GM23248 (cell line): Measurements from ENCODE around the gene SPANXB1. TPM values are rescaled to one million over a fixed set of nuclear protein-coding genes. Genes with fewer than 3 reads are reported as not detected.
"Not testable (repeated sequence)": the region's sequence is repeated elsewhere in the genome, so short reads cannot be mapped to it uniquely, and the experiment has no call there.

Experiments
- DNase-seq: peaks from one replicate; pipeline ENCODE4 v3.0.0-alpha.2; 2015
- H2AFZ ChIP-seq: fragments of 200-600 bp; sonication (generic); 2 replicates; pipeline ENCODE4 v1.6.1; 2016; ENCODE audit warnings: antibody characterized with exemption
- H3F3A ChIP-seq: fragments of 200-600 bp; sonication (generic); 2 replicates; pipeline ENCODE4 v1.6.1; 2016; ENCODE audit warnings: mild to moderate bottlenecking, antibody characterized with exemption, mixed run types; ENCODE audit not compliant: insufficient read depth
- H3K27ac ChIP-seq: fragments of 200-600 bp; sonication (generic); 2 replicates; pipeline ENCODE4 v1.5.1; 2016; ENCODE audit warnings: mild to moderate bottlenecking
- H3K27me3 ChIP-seq: fragments of 200-600 bp; sonication (generic); replicated peaks from 2 replicates; pipeline ENCODE4 v1.6.1; 2016; ENCODE audit warnings: mild to moderate bottlenecking; ENCODE audit not compliant: insufficient read depth
- H3K36me3 ChIP-seq: fragments of 200-600 bp; sonication (generic); 2 replicates; pipeline ENCODE4 v1.6.1; 2016; ENCODE audit warnings: low read depth, mild to moderate bottlenecking
- H3K4me1 ChIP-seq: fragments of 200-600 bp; sonication (generic); 2 replicates; pipeline ENCODE4 v1.6.1; 2016; ENCODE audit warnings: mild to moderate bottlenecking; ENCODE audit not compliant: insufficient read depth
- H3K4me2 ChIP-seq: fragments of 200-600 bp; sonication (generic); one replicate; pipeline ENCODE4 v1.6.1; 2016; ENCODE audit warnings: mild to moderate bottlenecking; ENCODE audit not compliant: unreplicated experiment
- H3K4me3 ChIP-seq: fragments of 200-600 bp; sonication (generic); 2 replicates; pipeline ENCODE4 v1.5.1; 2016; ENCODE audit warnings: mild to moderate bottlenecking
- H3K79me2 ChIP-seq: fragments of 200-600 bp; sonication (generic); 2 replicates; pipeline ENCODE4 v1.6.1; 2016; ENCODE audit warnings: mild to moderate bottlenecking; ENCODE audit not compliant: insufficient read depth
- H3K9ac ChIP-seq: fragments of 200-600 bp; sonication (generic); 2 replicates; pipeline ENCODE4 v1.6.1; 2016; ENCODE audit warnings: mild to moderate bottlenecking
- H3K9me2 ChIP-seq: fragments of 200-600 bp; sonication (generic); 2 replicates; pipeline ENCODE4 v1.6.1; 2016; ENCODE audit warnings: mixed run types, mild to moderate bottlenecking, moderate library complexity; ENCODE audit not compliant: insufficient read depth
- H3K9me3 ChIP-seq: fragments of 200-600 bp; sonication (generic); one replicate; pipeline ENCODE4 v1.6.1; 2017; ENCODE audit warnings: low read depth
- H4K20me1 ChIP-seq: fragments of 200-600 bp; sonication (generic); 2 replicates; pipeline ENCODE4 v1.6.0; 2016; ENCODE audit not compliant: insufficient read depth
- EZH2 ChIP-seq: fragments of 200-600 bp; sonication (generic); IDR thresholded peaks from 2 replicates; pipeline ENCODE4 v1.6.1; 2018; ENCODE audit warnings: antibody characterized with exemption, mild to moderate bottlenecking; ENCODE audit not compliant: insufficient read depth, poor library complexity, severe bottlenecking
- EZH2phosphoT487 ChIP-seq: fragments of 200-600 bp; sonication (generic); IDR thresholded peaks from 2 replicates; pipeline ENCODE4 v1.6.1; 2018; ENCODE audit warnings: antibody characterized with exemption, moderate library complexity, mild to moderate bottlenecking, low read depth; ENCODE audit not compliant: insufficient read depth
- WGBS, 2 experiments: methylation state at CpG; one replicate each; pipeline ENCODE4 v1.1.6; 2015 to 2017; ENCODE audit warnings: low lambda C conversion rate in 2 of 2, low coverage in 1 of 2; ENCODE audit errors: missing lambda C conversion rate in 2 of 2; 5-methylcytosine and 5-hydroxymethylcytosine counted together
- in situ Hi-C: fragments of 300-500 bp; cut with MboI; formaldehyde crosslinking; loops from 2 replicates; pipeline ENCODE4 v1.15.0; 2020
- polyA plus RNA-seq: library from polyadenylated mRNA; unstranded; fragments of >200 nt; fragmentation: Nextera tagmentation; extraction: Ambion mirVana; gene quantifications from 2 replicates; pipeline ENCODE4 v1.2.1, GENCODE V29; 2016
- total RNA-seq: library from RNA; depleted of rRNA; stranded (reverse); fragments of >200 nt; shearing (Covaris generic); gene quantifications from 2 replicates; pipeline ENCODE4 v1.2.3, GENCODE V29; 2014; rRNA removed

The SPANXB1 gene, protein sequence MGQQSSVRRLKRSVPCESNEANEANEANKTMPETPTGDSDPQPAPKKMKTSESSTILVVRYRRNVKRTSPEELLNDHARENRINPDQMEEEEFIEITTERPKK
- not detected in 2 replicates for total RNA-seq
- polyA plus RNA-seq, result not detected in 2 replicates

GRCh38 chrX:141002568-141002967 is at the start of gene SPANXB1:
TSS of gene SPANXB1 (plus strand) at chrX:141002594. CDS start at chrX:141002694, 100 bp downstream.
- H3F3A ChIP-seq, H3K9me2 ChIP-seq, H2AFZ ChIP-seq, H3K27ac ChIP-seq, H3K79me2 ChIP-seq, H3K36me3 ChIP-seq, DNase-seq, H3K4me3 ChIP-seq, H3K27me3 ChIP-seq, H3K4me1 ChIP-seq, H3K9ac ChIP-seq, in situ Hi-C loops, H3K9me3 ChIP-seq, H3K4me2 ChIP-seq, H4K20me1 ChIP-seq: not testable (repeated sequence)
- 43 to 53% methylated on average over 9 to 13 of the region's 13 CpGs for WGBS, 2 experiments

GRCh38 chrX:140967036-140967435 is 35.4 kb upstream of the SPANXB1 start:
- Histone ChIP-seq H2AFZ (no peak overlapping the region), H3K79me2 (no peaks in the 10 kb centered on the region), H3K27me3 (no peaks in the 10 kb centered on the region), H3K27ac (no peak overlapping the region), H3K9me3 (no peaks in the 10 kb centered on the region), H4K20me1 (no peaks in the 10 kb centered on the region), H3K4me1 (no peaks in the 10 kb centered on the region), H3K4me2 (no peak overlapping the region), H3F3A (no peaks in the 10 kb centered on the region), H3K9me2 (no peaks in the 10 kb centered on the region), H3K4me3 (no peak overlapping the region), H3K36me3 (no peaks in the 10 kb centered on the region), H3K9ac (no peak overlapping the region)
- in situ Hi-C loops, result no loop called here
- DNase-seq, result no peak
- 34 to 41% methylated on average over 3 of the region's 3 CpGs for WGBS, 2 experiments
- TF ChIP-seq EZH2 (no peak), EZH2phosphoT487 (no peak)

GRCh38 chrX:140971099-140971795 is 31.1 kb upstream of the SPANXB1 start:
- 7 to 9% methylated on average over 3 to 4 of the region's 4 CpGs for WGBS, 2 experiments
- no peaks in the 10 kb centered on the region for H3K79me2 ChIP-seq
- no peak overlapping the region for H3K9ac ChIP-seq
- H2AFZ ChIP-seq, result no peak overlapping the region
- in situ Hi-C loops, result no loop called here
- no peak for DNase-seq
- H3K4me1 ChIP-seq, result no peaks in the 10 kb centered on the region
- H3K27me3 ChIP-seq, result no peaks in the 10 kb centered on the region
- H4K20me1 ChIP-seq, result no peaks in the 10 kb centered on the region
- no peaks in the 10 kb centered on the region for H3F3A ChIP-seq
- TF ChIP-seq EZH2 (no peak), EZH2phosphoT487 (no peak)
- H3K9me3 ChIP-seq, result no peaks in the 10 kb centered on the region
- no peaks in the 10 kb centered on the region for H3K36me3 ChIP-seq
- H3K4me3 ChIP-seq, result no peak overlapping the region
- H3K4me2 ChIP-seq, result no peak overlapping the region
- H3K27ac ChIP-seq, result no peak overlapping the region
- H3K9me2 ChIP-seq, result no peaks in the 10 kb centered on the region

DNA sequence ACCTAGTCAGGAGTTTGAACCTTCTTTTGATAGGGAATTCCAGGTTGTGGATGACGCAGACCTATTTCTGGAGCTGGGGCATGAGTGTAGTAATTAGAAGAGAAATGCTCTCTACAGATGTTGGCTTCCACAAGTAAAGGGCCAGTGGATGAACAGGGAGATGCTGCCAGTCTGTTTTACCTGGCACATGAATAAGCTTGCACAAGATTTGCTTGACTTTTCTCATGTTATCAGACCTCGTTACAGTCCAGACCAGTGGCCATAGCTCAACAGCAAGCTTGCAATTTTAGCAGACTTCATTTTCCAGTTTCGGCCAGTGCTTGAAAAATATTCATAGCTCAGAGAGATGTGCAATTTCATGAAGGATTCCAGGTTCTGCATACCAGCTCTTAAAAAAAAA is 26.9 kb upstream of the SPANXB1 start:
- H3K36me3 ChIP-seq, result no peaks in the 10 kb centered on the region
- 19% methylated on average over 2 to 3 of the region's 3 CpGs for WGBS, 2 experiments
- no peaks in the 10 kb centered on the region for H3F3A ChIP-seq
- no peaks in the 10 kb centered on the region for H3K9me3 ChIP-seq
- DNase-seq, result no peak
- no peaks in the 10 kb centered on the region for H3K79me2 ChIP-seq
- no peak overlapping the region for H3K9ac ChIP-seq
- no peak overlapping the region for H3K4me2 ChIP-seq
- no peaks in the 10 kb centered on the region for H3K27me3 ChIP-seq
- H3K4me1 ChIP-seq, result no peaks in the 10 kb centered on the region
- no peaks in the 10 kb centered on the region for H3K9me2 ChIP-seq
- no peaks in the 10 kb centered on the region for H4K20me1 ChIP-seq
- H3K4me3 ChIP-seq, result no peak overlapping the region
- in situ Hi-C loops, result no loop called here
- TF ChIP-seq EZH2phosphoT487 (no peak), EZH2 (no peak)
- H2AFZ ChIP-seq, result no peak overlapping the region
- no peak overlapping the region for H3K27ac ChIP-seq
